GM13976 (cell line): ENCODE data around the gene WFDC13.
"Not testable (repeated sequence)": the region's sequence is repeated elsewhere in the genome, so short reads cannot be mapped to it uniquely, and the experiment has no call there.

ENCODE experiments used
- DNase-seq: peaks from one replicate; pipeline ENCODE4 v3.0.0; 2012; ENCODE audit warnings: low spot score
- CTCF ChIP-seq: IDR thresholded peaks from 2 replicates; pipeline ENCODE4 v1.5.1; 2012; ENCODE audit warnings: borderline replicate concordance, mild to moderate bottlenecking; ENCODE audit not compliant: insufficient read depth; ENCODE audit errors: extremely low read depth, missing control alignments, control extremely low read depth
- in situ Hi-C: fragments of 300-500 bp; cut with MboI; formaldehyde crosslinking; loops from one replicate; pipeline ENCODE4 v1.12.0; 2022; ENCODE audit warnings: low sequenced_read_pairs, mixed read lengths, inconsistent platforms; ENCODE audit not compliant: unreplicated experiment

The WFDC13 gene

GRCh38 chr20:45701104-45701503 is 734 bp upstream of the WFDC13 start:
- DNase-seq, result peak; percentile 31
- in situ Hi-C loops, result no loop called here
- no peak for TF ChIP-seq CTCF

GRCh38 chr20:45704969-45705637 is 3.3 kb downstream of the WFDC13 start, which contains the start of gene WFDC10B:
TSS of gene WFDC10B (minus strand) at chr20:45705019. CDS start at chr20:45685992, 19,027 bp downstream.
- DNase-seq, result no peak
- in situ Hi-C loops, result no loop called here

GRCh38 chr20:45716141-45716688 is 14.4 kb downstream of the WFDC13 start:
- DNase-seq, in situ Hi-C loops: not testable (repeated sequence)

More at GRCh38 chr20:45704969-45705637, 3.3 kb downstream of the WFDC13 start, which contains the start of gene WFDC10B:
- no peak for TF ChIP-seq CTCF

GRCh38 chr20:45722047-45722446 is 20.2 kb downstream of the WFDC13 start, which contains the start of gene SPINT4:
TSS of gene SPINT4 (plus strand) at chr20:45722347. CDS start at chr20:45722368, 21 bp downstream.
- in situ Hi-C loops, result no loop called here
- DNase-seq, result no peak
- TF ChIP-seq CTCF, result no peak

- in situ Hi-C loops, result no loop called here
- TF ChIP-seq CTCF, result no peak
- no peak for DNase-seq
Measured at GRCh38 chr20:45725134-45725533, 23.3 kb downstream of the WFDC13 start.

- TF ChIP-seq CTCF, result no peak
- DNase-seq, result no peak
- in situ Hi-C loops, result no loop called here
Measured at GRCh38 chr20:45727044-45727443, 25.2 kb downstream of the WFDC13 start.

GRCh38 chr20:45732199-45732598 is 30.4 kb downstream of the WFDC13 start:
- in situ Hi-C loops, result no loop called here
- no peak for TF ChIP-seq CTCF
- no peak for DNase-seq
